DLD1 (cell line): ENCODE measurements around the gene ZNF75A.

Experiments
- in situ Hi-C: cut with HindIII; loops from 2 replicates; pipeline ENCODE4 v1.10.0; 2017; ENCODE audit warnings: low sequenced_read_pairs

The ZNF75A gene

GRCh38 chr16:3364774-3365427, 59.6 kb downstream of the ZNF75A start:
- in situ Hi-C loops: no loop called here
